MG63 (cell line): ENCODE results near the gene RNASEL. TPM values are rescaled to one million over a fixed set of nuclear protein-coding genes. Genes with fewer than 3 reads are reported as not detected.

Source experiments
- DNase-seq: peaks from one replicate; pipeline ENCODE4 v3.0.0-alpha.2; 2020
- H3K27me3 ChIP-seq: fragments of 250-450 bp; sonication (Bioruptor Pico); 2 replicates; pipeline ENCODE4 v1.5.1; 2020; ENCODE audit warnings: mild to moderate bottlenecking, moderate library complexity
- H3K36me3 ChIP-seq: fragments of 250-450 bp; sonication (Bioruptor Pico); 2 replicates; pipeline ENCODE4 v1.5.1; 2020; ENCODE audit warnings: mild to moderate bottlenecking, moderate library complexity
- H3K4me3 ChIP-seq: fragments of 250-450 bp; sonication (Bioruptor Pico); 2 replicates; pipeline ENCODE4 v1.5.1; 2020; ENCODE audit warnings: mild to moderate bottlenecking, moderate library complexity
- H3K9me3 ChIP-seq: fragments of 250-450 bp; sonication (Bioruptor Pico); 2 replicates; pipeline ENCODE4 v1.5.1; 2020; ENCODE audit warnings: mild to moderate bottlenecking, moderate library complexity
- total RNA-seq: library from RNA; depleted of rRNA; stranded (reverse); fragments of >200 nt; shearing (Covaris generic); gene quantifications from 2 replicates; pipeline ENCODE4 v1.2.3, GENCODE V29; 2014; ENCODE audit warnings: low replicate concordance

Gene RNASEL
- total RNA-seq, 1 experiment from 2014 or later = 4.0 TPM

DNA sequence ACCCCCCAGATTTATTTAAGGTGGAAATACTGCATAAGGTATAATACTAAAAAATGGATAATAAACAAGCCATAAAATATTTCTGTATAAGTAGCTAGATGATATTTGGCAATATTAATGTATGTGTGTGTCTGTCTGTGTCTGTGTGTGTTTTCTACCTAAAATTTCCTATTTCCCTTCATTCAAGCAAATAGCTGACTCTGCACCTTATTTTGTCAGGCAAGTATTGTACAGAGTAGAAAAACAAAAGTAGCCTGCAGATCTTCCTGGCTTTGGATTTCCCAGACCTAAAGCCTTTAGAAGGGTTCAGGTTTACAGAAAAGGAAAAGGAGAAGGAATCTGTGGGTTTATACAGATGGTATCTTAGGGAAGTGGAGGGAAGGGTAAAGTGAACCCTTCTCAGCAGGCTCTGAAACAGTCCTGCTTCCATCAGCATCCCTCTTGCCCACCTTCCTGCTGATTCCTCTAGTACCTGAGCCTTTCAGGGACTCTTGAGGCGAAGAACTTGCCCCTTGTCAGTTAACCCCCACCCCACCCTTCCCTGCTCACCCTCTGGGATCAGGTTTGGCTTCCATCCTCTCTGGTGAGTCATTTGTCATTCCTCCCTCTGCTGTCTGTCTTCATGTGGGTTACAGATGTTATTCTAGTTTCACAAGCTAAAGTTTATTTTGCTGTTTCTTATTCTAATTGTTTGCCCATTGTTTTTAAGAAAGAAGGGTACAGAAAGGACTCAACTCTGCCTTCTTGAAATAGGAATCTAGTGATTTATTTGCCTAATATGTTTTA is 36.9 kb upstream of the RNASEL start:
- no peaks in the 10 kb centered on the region for H3K27me3 ChIP-seq
- no peak overlapping the region for H3K4me3 ChIP-seq
- H3K36me3 ChIP-seq = no peaks in the 10 kb centered on the region
- peak; percentile 33 for DNase-seq
- H3K9me3 ChIP-seq = no peaks in the 10 kb centered on the region; the same call in 1 of the 2 replicates

GRCh38 chr1:182625024-182625423 is 36.0 kb upstream of the RNASEL start:
- Histone ChIP-seq H3K4me3 (no peak overlapping the region), H3K36me3 (no peaks in the 10 kb centered on the region)

GRCh38 chr1:182624577-182624976 is 35.5 kb upstream of the RNASEL start:
- Histone ChIP-seq H3K9me3 (no peaks in the 10 kb centered on the region; the same call in 1 of the 2 replicates), H3K36me3 (no peaks in the 10 kb centered on the region), H3K4me3 (no peak overlapping the region), H3K27me3 (no peaks in the 10 kb centered on the region)
- DNase-seq = no peak

More at GRCh38 chr1:182625024-182625423, 36.0 kb upstream of the RNASEL start:
- Histone ChIP-seq H3K27me3 (no peaks in the 10 kb centered on the region), H3K9me3 (no peaks in the 10 kb centered on the region; the same call in 1 of the 2 replicates)
- no peak for DNase-seq

GRCh38 chr1:182622901-182623528 is 34.0 kb upstream of the RNASEL start:
- Histone ChIP-seq H3K4me3 (no peak overlapping the region), H3K9me3 (no peaks in the 10 kb centered on the region; the same call in 1 of the 2 replicates), H3K27me3 (no peaks in the 10 kb centered on the region), H3K36me3 (no peaks in the 10 kb centered on the region)
- no peak for DNase-seq

- DNase-seq = no peak
Observed at GRCh38 chr1:182621906-182622305, 32.9 kb upstream of the RNASEL start.

DNA sequence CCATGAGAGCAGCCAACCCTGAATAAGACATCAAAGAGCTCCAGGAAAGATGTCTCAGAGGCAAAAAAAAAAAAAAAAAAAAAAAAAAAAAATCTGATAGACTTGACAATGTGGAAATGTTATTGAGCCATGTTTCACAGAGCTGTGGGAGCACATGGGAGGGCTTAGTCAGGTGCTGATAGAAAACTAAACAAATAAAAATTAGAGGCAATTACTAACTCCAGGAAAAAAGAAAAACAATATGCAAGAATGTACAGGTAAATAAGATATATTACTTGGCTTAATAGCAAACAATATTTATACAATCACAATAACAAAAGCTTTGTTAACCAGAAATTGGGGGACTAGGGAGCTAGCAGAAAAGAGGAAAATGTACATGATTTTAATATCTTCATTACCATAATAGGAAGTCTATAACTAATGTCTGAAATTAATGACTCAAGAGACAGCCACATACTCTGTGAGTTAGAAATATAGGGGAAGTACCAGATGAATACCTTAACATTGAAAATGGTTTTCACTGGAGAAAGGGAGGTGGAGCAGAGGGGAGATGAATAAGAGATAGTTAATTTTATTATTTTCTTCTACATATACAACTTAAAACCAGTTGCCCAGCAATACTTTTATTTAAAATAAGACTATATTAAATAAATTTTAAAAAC is 32.0 kb upstream of the RNASEL start:
- Histone ChIP-seq H3K36me3 (no peaks in the 10 kb centered on the region), H3K4me3 (no peak overlapping the region), H3K9me3 (no peaks in the 10 kb centered on the region; the same call in 1 of the 2 replicates), H3K27me3 (no peaks in the 10 kb centered on the region; the same call in 1 of the 2 replicates)
- DNase-seq = no peak

More at GRCh38 chr1:182621906-182622305, 32.9 kb upstream of the RNASEL start:
- no peaks in the 10 kb centered on the region for H3K27me3 ChIP-seq
- H3K9me3 ChIP-seq = no peaks in the 10 kb centered on the region; the same call in 1 of the 2 replicates
- no peak overlapping the region for H3K4me3 ChIP-seq
- H3K36me3 ChIP-seq = no peaks in the 10 kb centered on the region

- Histone ChIP-seq H3K9me3 (no peaks in the 10 kb centered on the region; the same call in 1 of the 2 replicates), H3K36me3 (no peaks in the 10 kb centered on the region), H3K27me3 (no peaks in the 10 kb centered on the region; the same call in 1 of the 2 replicates), H3K4me3 (no peak overlapping the region)
- DNase-seq = peak; percentile 72
Observed at GRCh38 chr1:182617734-182618351, 28.8 kb upstream of the RNASEL start.

DNA sequence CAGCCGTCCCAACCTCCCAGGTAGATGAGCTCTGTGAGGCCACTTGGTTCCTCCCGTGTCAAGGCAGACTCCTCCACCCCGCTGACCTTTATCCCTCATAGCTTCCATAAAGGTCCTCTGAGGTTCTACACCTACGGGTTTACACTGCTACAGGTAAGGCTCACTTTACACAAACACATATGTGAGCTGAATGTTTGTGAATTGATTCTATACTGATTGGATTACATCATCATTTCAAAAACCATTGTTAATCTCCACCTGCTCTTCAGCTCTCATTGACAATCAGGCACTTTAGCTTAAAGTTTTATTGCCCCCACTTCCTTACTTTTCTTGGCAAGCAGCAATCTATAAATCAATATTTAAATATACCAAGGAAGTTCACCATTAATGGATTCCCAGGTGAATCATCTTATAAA is 28.0 kb upstream of the RNASEL start:
- Histone ChIP-seq H3K4me3 (no peak overlapping the region), H3K9me3 (no peaks in the 10 kb centered on the region; the same call in 1 of the 2 replicates), H3K27me3 (no peaks in the 10 kb centered on the region; the same call in 1 of the 2 replicates), H3K36me3 (no peaks in the 10 kb centered on the region)
- no peak for DNase-seq

DNA sequence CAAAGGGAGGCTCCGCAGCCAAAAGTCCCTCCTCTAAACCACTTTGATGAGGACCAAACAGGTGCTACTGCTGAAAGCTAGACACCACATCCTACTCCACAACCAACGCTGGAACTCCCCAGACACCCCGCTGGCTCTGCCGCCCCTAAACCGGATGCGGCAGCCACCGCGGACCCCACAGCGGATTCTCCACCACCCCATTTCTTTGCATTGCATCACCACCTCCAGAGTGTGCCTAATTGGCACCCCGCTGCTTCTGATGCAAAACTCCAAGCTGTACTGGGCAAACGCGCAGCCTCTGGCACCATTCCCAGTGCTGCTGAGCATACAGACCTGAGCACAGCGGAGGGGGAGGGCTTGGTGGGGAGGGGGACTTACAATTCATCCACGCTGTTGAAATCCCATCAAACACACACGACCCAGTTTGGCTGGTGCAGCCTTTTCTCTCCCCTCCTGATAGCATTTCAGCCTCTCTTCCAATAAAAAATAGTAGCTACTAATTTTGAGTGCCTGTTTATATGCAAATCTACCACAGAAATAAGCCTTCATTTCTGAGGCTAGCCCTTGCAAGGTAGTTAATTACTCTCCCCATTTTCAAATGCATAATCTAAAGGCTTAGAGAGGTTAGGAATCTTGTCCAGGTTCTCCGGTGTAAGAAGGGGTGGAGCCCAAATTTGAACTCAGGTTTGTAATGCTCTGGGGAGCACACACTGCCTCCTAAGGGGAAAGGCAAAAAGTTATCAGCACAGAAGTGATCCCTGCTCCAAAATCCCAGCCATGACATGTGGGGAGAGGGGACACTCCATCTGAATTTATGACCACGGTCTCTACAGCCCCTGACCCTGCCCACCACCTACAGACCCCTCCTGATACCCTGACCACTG is 27.3 kb upstream of the RNASEL start:
- Histone ChIP-seq H3K4me3 (no peak overlapping the region), H3K27me3 (no peaks in the 10 kb centered on the region; the same call in 1 of the 2 replicates), H3K9me3 (no peaks in the 10 kb centered on the region; the same call in 1 of the 2 replicates), H3K36me3 (no peaks in the 10 kb centered on the region)
- peak; percentile 87 for DNase-seq

DNA sequence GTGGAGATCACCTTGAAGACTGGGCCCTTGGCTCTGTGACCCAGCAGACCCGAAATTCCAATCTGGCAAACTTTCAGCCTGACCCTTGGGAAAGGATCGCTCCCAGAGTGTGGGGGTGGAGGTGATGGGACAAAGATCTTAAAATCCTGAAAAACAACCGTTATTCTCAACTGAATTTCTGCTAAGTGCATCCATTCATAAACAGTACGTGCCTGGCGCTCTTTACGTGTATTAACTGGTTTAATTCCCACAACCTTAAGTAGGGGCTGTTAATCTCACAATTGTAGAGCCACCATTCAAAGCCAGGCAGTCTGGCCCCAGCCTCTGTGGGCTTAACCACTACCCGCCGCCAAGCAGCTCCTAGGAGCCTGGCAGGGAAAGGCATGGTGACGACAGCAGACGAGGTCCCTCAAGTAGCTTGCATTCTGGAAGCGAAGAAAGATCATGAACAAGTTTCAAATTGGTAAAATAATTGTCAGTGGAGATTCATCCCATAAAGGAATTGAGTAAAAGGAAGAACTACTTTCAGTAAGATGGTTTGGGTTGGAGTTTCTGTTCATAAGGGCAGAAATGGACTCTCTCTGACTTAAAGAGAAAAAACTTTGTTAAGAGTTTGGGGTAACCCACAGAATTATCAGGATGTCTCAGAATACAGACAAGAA is 26.5 kb upstream of the RNASEL start:
- no peaks in the 10 kb centered on the region; the same call in 1 of the 2 replicates for H3K27me3 ChIP-seq
- H3K4me3 ChIP-seq = peak overlapping the region; percentile 34
- H3K9me3 ChIP-seq = no peaks in the 10 kb centered on the region
- H3K36me3 ChIP-seq = no peaks in the 10 kb centered on the region
- DNase-seq = peak; percentile 64

GRCh38 chr1:182614796-182615454 is 25.9 kb upstream of the RNASEL start:
- Histone ChIP-seq H3K4me3 (peak overlapping the region; percentile 34), H3K9me3 (no peaks in the 10 kb centered on the region), H3K27me3 (no peaks in the 10 kb centered on the region; the same call in 1 of the 2 replicates), H3K36me3 (no peaks in the 10 kb centered on the region)
- peak; percentile 90 for DNase-seq

DNA sequence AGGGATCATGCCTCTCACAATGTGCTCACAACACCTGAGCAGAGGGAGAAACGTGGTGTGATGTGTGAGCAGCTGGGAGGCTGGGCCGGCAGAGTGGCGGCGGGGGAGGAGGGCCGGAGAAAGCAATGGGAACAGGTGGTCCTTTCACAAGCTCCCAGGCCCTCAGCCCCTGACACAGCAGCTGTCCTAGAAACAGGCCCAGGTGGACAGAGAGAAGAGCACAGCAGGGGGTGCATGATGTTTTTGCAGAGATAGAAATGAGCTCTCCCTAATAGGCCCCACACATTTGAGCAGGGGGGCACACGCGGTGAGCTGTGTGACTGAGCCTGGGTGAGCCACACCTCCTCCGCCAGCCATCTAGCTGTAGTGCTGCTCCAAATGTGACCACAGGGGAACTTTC is 22.7 kb upstream of the RNASEL start:
- no peak for DNase-seq
- Histone ChIP-seq H3K4me3 (no peak overlapping the region), H3K36me3 (no peaks in the 10 kb centered on the region), H3K27me3 (no peaks in the 10 kb centered on the region; the same call in 1 of the 2 replicates), H3K9me3 (no peaks in the 10 kb centered on the region)

- H3K27me3 ChIP-seq = no peaks in the 10 kb centered on the region; the same call in 1 of the 2 replicates
- DNase-seq = no peak
- no peaks in the 10 kb centered on the region for H3K9me3 ChIP-seq
- no peak overlapping the region for H3K4me3 ChIP-seq
- H3K36me3 ChIP-seq = no peaks in the 10 kb centered on the region
Observed at GRCh38 chr1:182611326-182611725, 22.3 kb upstream of the RNASEL start.

- H3K4me3 ChIP-seq = no peak overlapping the region
- no peaks in the 10 kb centered on the region for H3K27me3 ChIP-seq
- H3K9me3 ChIP-seq = no peaks in the 10 kb centered on the region
- H3K36me3 ChIP-seq = no peaks in the 10 kb centered on the region
- no peak for DNase-seq
Observed at GRCh38 chr1:182610606-182611194, 21.6 kb upstream of the RNASEL start.
